Measurements from ENCODE around the gene BHLHE40.

Gene BHLHE40

DNA sequence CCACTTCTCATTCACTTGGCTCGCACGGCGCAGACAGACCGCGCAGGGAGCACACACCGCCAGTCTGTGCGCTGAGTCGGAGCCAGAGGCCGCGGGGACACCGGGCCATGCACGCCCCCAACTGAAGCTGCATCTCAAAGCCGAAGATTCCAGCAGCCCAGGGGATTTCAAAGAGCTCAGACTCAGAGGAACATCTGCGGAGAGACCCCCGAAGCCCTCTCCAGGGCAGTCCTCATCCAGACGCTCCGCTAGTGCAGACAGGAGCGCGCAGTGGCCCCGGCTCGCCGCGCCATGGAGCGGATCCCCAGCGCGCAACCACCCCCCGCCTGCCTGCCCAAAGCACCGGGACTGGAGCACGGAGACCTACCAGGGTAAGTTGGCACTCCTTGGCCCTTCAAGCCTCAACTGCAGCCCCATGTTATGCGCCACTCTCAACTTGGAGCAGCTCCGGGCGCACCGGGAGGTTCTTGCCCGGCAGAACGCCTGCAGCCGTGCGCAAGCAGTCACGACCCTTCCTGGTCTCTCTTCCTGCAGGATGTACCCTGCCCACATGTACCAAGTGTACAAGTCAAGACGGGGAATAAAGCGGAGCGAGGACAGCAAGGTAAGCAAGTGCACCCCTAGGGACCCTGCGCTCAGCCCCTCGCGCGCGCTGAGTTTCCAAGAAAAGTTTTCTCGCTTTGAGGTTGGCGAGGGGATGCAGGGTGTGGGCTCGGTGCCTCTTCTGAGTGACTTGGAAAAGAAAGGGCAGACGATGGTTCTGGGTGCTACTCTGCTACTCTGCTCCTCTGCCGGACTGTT lies at the start of gene BHLHE40:
TSS of gene BHLHE40 (plus strand) at position 10 of the 801 bp plus-strand sequence. CDS start at position 292, 282 bp downstream.
- peak; percentile 37 for DNase-seq (ENCODE audit: low spot score)

GRCh38 chr3:4930501-4930900 lies 48.7 kb upstream of the BHLHE40 start:
- no peak for DNase-seq (ENCODE audit: low spot score)

GRCh38 chr3:4934050-4934449 lies 45.2 kb upstream of the BHLHE40 start:
- no peak for DNase-seq (ENCODE audit: low spot score)

DNA sequence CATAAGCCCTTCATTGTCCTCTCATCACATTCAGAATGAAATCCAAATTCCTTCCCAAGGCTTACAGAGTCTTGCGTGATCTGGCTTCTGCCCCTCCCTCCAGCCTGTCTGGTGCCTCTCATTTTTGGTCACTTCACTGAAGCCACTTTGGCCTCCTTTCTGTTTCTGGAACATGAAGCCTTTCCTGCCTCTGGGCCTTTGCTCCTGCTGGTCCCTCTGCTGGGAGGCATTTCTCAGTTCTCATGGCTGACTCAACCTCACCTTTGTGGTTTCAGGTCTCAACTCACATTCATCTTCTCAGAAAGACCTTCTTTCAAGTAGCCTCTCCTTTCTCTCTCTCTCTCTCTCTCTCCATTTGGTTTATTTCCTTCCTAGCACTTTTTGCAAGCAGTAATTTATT lies 43.9 kb upstream of the BHLHE40 start:
- no peak for DNase-seq (ENCODE audit: low spot score)

DNA sequence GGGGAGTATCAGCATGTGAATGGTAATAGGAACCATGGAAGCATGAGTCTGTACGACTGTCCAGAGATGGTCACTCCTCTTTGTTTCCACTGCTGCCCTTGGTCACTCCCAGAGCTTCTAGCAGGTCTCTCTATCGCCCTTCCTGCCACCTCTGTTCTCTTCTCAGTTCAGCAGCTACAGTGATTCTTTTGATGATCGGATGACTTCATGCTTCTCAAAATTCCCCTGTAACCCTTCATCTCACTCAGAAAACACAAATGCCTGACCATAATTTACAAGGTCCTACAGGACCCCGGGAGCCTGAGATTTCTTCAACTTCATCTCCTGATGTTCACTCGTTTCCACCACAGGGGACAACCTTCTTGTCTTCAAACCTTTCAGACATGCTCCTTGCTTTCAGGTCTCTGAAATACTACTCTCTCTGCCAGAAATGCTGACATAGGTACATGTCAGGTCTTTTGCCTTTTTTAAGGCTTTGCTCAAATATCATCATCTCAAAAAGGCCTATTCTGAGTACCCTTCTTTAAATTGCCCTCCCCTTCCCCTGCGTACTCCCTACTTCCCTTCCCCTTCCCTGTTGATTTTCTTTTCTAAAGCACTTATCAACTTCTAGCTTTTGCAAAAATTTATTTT lies 42.1 kb upstream of the BHLHE40 start:
- no peak for DNase-seq (ENCODE audit: low spot score)

DNA sequence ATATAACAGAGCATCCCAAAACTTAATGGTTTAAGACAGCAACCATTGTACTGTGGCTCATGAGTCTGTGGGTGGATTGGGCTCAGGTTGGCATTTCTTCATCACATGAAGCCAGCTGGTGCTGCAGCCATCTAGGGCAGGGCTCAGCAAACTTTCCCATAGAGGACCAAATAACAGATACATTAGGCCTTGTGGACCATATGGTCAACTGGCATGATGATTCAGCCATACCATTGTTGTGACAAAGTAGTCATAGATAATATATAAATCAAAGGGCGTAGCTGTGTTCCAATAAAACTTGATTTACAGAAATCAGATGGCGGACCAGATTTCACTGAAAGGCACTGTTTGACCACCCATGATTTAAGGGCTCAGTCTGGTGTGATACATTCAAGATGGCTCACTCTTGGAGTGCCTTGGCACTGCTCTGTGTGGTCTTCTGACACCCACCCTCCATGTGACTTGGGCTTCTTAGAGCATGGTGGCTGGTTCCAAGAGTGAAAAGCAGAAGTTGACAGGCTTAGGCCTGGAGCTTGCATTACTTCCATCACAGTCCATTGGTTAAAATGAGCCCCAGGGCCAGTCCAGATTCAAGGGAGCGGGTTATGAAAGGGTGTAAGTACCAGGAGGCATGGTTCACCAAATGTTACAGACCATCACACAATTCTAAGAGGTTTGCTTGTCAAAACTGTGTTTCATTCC lies 40.8 kb upstream of the BHLHE40 start:
- DNase-seq (ENCODE audit: low spot score): no peak

- no peak for DNase-seq (ENCODE audit: low spot score)
Observed at GRCh38 chr3:4939276-4939675, 40.0 kb upstream of the BHLHE40 start.

- DNase-seq (ENCODE audit: low spot score): no peak
Observed at GRCh38 chr3:4940985-4941384, 38.3 kb upstream of the BHLHE40 start.

GRCh38 chr3:4943549-4943948 lies 35.7 kb upstream of the BHLHE40 start:
- no peak for DNase-seq (ENCODE audit: low spot score)

DNA sequence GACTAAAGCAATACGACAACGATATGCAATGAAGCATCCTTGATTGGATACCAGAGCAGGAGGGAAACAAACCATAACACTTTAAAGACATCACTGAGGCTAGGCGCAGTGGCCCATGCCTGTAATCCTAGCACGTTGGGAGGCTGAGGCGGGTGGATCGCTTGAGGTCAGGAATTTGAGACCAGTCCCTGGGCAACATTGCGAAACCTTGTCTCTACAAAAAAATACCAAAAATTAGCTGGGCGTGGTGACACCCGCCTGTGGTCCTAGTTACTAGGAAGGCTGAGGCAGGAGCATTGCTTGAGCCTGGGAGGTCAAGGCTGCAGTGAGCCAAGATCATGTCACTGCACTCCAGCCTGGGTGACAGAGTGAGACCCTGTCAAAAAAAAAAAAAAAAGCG lies 33.9 kb upstream of the BHLHE40 start:
- no peak for DNase-seq (ENCODE audit: low spot score)

- no peak for DNase-seq (ENCODE audit: low spot score)
Observed at GRCh38 chr3:4947028-4947427, 32.2 kb upstream of the BHLHE40 start.

- DNase-seq (ENCODE audit: low spot score): no peak
Observed at GRCh38 chr3:4948395-4948794, 30.8 kb upstream of the BHLHE40 start.

- no peak for DNase-seq (ENCODE audit: low spot score)
Observed at GRCh38 chr3:4949004-4949403, 30.2 kb upstream of the BHLHE40 start.

DNA sequence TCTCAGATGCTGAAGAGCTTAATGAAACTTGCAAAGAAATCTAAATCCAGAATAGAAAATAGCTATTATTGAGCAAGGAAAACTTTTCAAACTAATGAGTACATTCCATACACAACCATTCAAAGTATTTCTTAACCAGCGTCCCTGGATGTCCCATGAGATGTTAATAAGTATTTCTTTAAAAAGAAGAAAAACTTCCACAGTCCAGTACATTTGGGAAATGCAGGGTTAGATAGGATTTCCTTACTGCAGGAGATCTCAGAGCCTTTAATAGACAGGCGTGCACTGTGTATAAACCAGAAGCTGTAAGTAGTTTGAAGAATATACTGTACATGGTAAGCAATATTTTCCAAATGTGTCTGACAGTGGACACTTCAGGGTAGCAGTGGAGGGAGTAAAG lies 29.6 kb upstream of the BHLHE40 start:
- no peak for DNase-seq (ENCODE audit: low spot score)

DNA sequence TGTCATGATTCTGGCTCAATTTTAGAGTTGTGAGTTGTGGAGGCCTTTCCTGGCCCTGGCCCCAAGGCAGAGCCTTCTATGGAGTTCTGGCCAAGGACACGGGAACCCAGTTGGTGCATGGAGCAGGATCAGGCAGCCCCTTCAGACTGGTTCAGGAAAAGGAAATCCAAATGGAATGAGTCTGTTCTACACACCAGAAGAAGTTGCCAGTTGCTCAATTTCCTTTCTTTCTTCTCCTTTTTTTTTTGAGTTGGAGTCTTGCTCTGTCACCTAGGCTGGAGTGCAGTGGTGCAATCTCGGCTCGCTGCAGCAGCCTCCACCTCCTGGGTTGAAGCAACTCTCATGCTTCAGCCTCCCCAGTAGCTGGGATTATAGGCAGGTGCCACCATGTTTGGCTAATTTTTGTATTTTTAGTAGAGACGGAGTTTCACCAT lies 28.9 kb upstream of the BHLHE40 start:
- no peak for DNase-seq (ENCODE audit: low spot score)

DNA sequence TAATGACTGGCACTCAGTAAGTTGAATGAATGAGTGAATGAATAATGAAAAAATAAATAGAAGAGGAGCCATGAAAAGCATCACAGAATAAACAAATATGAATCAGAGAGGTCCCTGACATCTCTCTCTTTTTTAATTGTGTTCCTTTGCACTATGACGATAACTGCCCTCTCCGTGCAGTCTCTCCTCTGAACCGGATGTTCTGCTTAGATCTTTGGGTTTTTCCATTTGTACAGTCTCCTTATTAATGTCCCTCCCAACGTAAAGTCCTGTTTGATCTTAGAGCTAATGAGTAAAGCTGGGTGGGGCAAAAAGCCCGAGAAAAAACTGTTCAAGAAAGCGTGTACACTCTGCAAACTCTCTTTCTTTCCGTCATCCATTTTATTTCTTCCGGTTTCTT lies 28.3 kb upstream of the BHLHE40 start:
- DNase-seq (ENCODE audit: low spot score): no peak

DNA sequence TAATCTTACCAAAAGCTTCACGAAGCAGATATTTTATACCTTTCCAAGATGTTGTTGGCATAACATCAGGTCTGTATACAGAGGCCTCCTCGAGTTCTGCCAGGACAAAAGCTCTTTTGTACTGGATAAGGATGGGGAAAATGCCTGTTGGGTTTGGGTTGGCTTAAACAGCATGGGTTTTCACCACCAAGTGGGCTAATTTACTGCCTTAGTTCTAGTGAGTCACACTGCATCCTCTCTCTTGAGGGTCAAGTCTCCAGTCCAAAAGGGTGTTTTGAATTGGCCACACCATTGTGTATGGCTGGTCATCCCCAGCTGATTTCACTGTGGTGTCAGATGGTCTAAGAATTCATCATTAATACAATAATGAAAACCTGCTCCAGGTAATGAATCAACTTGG lies 26.1 kb upstream of the BHLHE40 start:
- no peak for DNase-seq (ENCODE audit: low spot score)

DNA sequence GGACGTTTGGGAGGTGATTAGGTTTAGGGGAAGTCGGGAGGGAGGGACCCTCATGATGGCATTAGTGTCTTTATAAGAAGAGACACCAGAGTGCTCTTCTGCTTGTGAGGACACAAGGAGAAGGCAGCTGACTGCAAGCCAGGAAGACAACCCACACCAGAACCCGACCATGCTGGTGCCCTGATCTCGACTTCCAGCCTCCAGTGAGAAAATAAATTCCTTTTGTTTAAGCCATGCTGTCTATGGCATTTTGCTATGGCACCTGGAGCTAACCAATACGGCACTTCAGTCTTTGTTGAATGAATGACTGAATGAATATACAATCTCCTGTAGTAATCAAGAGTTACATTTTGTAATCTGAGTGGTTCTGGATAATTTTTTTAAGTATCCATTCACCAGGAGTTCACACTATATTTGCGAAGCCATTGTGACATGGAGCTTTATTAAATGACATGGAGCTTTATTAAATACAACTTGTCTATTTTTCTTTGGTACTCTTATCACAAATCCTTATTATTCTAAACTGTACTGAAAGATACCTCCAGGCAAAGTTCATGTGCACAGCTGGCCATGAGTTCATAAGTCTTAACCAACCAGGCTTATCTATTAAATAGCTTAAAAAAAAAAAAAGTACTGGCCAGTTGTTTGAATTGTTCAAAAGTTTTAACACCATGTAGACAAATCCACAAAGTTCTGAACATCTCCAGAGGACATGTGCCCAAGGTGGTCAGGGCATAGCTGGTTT lies 24.8 kb upstream of the BHLHE40 start:
- DNase-seq (ENCODE audit: low spot score): no peak

DNA sequence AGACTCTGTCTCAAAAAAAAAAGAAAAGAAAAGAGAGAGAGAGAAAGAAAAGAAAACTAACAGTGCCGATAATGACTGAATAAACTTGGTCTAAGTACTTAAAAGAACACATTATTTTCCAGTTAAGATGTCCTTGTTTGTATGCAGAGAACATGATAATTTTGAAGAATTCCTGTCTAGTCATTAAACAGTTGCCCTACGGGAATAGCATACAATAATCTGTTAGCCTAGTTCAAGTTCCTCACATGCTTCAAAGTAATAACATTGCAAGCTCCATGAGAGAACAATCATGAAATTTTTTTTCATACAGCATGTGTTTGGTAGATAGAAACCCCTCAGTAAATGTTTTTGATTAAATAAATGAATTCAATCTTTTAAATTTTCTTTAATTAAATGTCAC lies 23.1 kb upstream of the BHLHE40 start:
- DNase-seq (ENCODE audit: low spot score): no peak

DNA sequence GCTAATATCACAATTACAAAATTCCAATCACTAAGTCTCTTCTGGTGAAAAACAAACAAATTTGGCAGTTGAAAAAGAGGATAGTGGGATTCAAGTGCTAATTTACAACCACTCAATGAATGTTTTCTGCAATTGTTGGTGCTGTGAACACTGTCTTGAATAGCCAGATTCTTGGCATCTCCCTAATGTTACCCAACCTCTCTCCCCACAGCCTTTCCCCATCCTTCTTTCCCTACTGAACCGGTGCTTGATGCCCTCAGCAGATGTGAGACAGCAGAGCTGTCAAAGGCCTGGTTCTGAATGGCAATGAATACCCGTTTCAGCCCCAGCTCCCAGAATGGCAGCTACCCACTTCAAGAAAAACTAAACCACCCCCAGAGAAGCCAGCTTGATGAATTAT lies 22.5 kb upstream of the BHLHE40 start:
- DNase-seq (ENCODE audit: low spot score): peak; percentile 11

GRCh38 chr3:4957978-4958377 lies 21.3 kb upstream of the BHLHE40 start:
- no peak for DNase-seq (ENCODE audit: low spot score)

DNA sequence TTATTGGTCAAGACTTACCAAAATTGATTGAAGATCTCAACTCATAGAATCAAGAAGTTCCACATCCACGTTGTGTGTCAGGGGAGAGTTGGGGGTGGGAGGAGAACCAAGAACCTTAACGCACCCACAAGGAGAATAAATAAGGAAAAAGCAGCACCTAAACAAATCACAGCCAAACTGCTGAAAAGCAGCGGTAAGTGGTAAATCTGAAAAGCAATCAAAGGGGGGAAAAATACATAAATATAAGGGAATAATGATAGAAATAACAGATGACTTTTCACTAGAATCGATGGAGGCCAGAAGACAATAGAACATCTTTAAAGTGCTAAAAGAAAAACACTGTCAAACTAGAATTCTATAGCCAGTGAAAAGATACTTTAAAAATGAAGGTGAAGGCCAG lies 20.1 kb upstream of the BHLHE40 start:
- DNase-seq (ENCODE audit: low spot score): no peak

All from pons (tissue), 1 donor.